Measurements from ENCODE around the gene SH3D19. TPM values are rescaled to one million over a fixed set of nuclear protein-coding genes. Genes with fewer than 3 reads are reported as not detected.

The SH3D19 gene
- total RNA-seq, 1 experiment from 2014 or later, result 41.7 TPM

DNA sequence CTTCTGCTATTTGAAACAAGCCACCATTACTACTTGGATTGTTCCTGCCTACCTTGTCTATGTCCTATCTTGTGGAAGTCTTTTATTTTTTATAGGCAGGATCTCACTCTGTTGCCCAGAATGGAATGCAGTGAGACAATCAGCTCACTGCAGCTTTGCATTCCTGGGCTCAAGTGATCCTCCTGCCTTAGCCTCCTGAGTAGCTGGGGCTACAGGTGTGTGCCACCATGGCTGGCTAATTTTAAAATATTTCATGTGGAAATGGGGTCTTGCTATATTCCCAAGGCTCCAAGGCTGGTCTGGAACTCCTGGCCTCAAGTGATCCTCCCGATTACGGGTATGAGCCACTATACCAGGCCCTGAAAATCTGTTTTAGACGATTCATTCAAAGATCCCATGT lies 218.3 kb downstream of the SH3D19 start:
- POLR2A ChIA-PET (ENCODE audit: unreplicated experiment), result no interaction called here
- BruUV-seq (replicated peaks), result no TSS peak
- Histone ChIP-seq H3K4me2 (no peak overlapping the region), H3K4me1 (replicated peaks; ENCODE audit: insufficient read depth) (0 out of 2 replicates have a peak, but pooled peaks cover under 1% of the 10 kb centered on the region), H3K9me2 (ENCODE audit: insufficient read depth) (no peaks in the 10 kb centered on the region), H2AFZ (no peak overlapping the region), H3K79me2 (ENCODE audit: low read depth) (peaks cover 17% of the 10 kb centered on the region), H3K27me3 (ENCODE audit: insufficient read depth, low read depth) (no peaks in the 10 kb centered on the region), H3K36me3 (ENCODE audit: low read depth) (peaks cover 13% of the 10 kb centered on the region), H3F3A (ENCODE audit: insufficient read depth, low read depth) (peaks cover 55% of the 10 kb centered on the region), H3K9me3 (ENCODE audit: insufficient read depth, low read depth) (no peaks in the 10 kb centered on the region), H3K27ac (no peak overlapping the region), H3K4me3 (no peak overlapping the region), H4K20me1 (ENCODE audit: insufficient read depth) (peaks cover 36% of the 10 kb centered on the region)
- no peak for DNase-seq
- intact Hi-C loops (cut with micrococcal nuclease; ENCODE audit: unreplicated experiment), result no loop called here
- CTCF ChIA-PET, result no interaction called here
- TF ChIP-seq, protein P1, sequence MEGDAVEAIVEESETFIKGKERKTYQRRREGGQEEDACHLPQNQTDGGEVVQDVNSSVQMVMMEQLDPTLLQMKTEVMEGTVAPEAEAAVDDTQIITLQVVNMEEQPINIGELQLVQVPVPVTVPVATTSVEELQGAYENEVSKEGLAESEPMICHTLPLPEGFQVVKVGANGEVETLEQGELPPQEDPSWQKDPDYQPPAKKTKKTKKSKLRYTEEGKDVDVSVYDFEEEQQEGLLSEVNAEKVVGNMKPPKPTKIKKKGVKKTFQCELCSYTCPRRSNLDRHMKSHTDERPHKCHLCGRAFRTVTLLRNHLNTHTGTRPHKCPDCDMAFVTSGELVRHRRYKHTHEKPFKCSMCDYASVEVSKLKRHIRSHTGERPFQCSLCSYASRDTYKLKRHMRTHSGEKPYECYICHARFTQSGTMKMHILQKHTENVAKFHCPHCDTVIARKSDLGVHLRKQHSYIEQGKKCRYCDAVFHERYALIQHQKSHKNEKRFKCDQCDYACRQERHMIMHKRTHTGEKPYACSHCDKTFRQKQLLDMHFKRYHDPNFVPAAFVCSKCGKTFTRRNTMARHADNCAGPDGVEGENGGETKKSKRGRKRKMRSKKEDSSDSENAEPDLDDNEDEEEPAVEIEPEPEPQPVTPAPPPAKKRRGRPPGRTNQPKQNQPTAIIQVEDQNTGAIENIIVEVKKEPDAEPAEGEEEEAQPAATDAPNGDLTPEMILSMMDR (conservative IDR thresholded peaks at IDR 0.05), result no peak
- no peak for TF ChIP-seq EZH2 (IDR thresholded peaks at IDR 0.05; ENCODE audit: low read depth)

DNA sequence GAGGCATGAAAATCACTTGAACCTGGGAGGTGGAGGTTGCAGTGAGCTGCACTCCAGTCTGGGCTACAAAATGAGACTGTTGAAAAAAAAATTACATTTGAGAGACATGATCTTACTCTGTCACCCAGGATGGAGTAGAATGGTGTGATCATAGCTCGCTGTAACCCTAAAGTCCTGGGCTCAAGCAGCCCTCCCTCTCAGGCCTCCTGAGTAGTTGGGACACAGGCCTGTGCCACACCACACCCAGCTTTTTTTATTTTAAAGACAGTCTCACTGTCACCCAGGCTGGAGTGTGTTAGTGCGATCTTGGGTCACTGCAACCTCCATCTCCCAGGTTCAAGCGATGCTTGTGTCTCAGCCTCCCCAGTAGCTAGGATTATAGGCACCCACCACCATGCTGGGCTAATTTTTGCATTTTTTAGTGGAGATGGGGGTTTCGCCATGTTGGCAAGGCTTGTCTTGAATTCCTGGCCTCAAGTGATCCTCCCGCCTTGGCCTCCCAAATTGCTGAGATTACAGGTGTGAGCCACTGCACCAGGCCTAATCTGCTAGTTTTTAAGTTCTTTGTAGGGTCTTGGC lies 219.9 kb downstream of the SH3D19 start:
- H2AFZ ChIP-seq, result no peak overlapping the region
- H3K9me2 ChIP-seq (ENCODE audit: insufficient read depth), result no peaks in the 10 kb centered on the region
- TF ChIP-seq EZH2 (IDR thresholded peaks at IDR 0.05; ENCODE audit: low read depth), result no peak
- TF ChIP-seq, protein P1 (conservative IDR thresholded peaks at IDR 0.05), result no peak
- H3K27me3 ChIP-seq (ENCODE audit: insufficient read depth, low read depth), result no peaks in the 10 kb centered on the region
- peaks cover 51% of the 10 kb centered on the region for H4K20me1 ChIP-seq (ENCODE audit: insufficient read depth)
- H3K36me3 ChIP-seq (ENCODE audit: low read depth), result peaks cover 27% of the 10 kb centered on the region
- ChIA-PET CTCF (no interaction called here), POLR2A (ENCODE audit: unreplicated experiment) (interaction anchor here (0.6 to 0.7 kb wide), 3 partner anchors 173 to 318 kb away, joined by 3 to 7 read pairs (median 4); no protein-coding TSS in a partner anchor)
- H3K4me2 ChIP-seq, result no peak overlapping the region
- DNase-seq, result no peak
- H3K9me3 ChIP-seq (ENCODE audit: insufficient read depth, low read depth), result no peaks in the 10 kb centered on the region
- peaks cover 9% of the 10 kb centered on the region; the same call in 1 of the 2 replicates for H3K4me1 ChIP-seq (replicated peaks; ENCODE audit: insufficient read depth)
- H3K79me2 ChIP-seq (ENCODE audit: low read depth), result peaks cover 32% of the 10 kb centered on the region
- BruUV-seq (replicated peaks), result no TSS peak
- peaks cover 70% of the 10 kb centered on the region for H3F3A ChIP-seq (ENCODE audit: insufficient read depth, low read depth)
- intact Hi-C loops (cut with micrococcal nuclease; ENCODE audit: unreplicated experiment), result no loop called here
- no peak overlapping the region for H3K27ac ChIP-seq
- H3K4me3 ChIP-seq, result no peak overlapping the region

DNA sequence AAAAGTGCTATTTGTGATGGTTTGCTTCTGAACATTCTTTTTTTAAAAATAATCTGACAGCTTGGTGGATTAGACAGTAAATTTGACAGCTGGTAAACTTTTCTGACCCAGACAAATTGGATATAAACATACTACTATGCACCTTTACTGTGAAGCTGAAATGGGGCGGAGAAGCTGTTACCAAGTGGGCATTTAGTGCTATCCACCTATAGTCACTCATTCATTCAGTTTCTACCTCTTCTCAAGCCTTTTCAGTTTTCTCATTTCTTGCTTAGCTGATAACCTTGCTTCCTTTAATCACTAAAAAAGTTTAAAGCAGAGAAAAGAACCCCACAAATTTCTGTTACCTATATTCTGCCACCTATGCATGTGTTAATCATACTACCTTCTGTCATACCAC lies 220.8 kb downstream of the SH3D19 start:
- Histone ChIP-seq H3F3A (ENCODE audit: insufficient read depth, low read depth) (peaks cover 77% of the 10 kb centered on the region), H3K4me2 (no peak overlapping the region), H3K36me3 (ENCODE audit: low read depth) (peaks cover 36% of the 10 kb centered on the region), H3K27me3 (ENCODE audit: insufficient read depth, low read depth) (no peaks in the 10 kb centered on the region), H3K27ac (no peak overlapping the region), H3K4me3 (no peak overlapping the region), H3K79me2 (ENCODE audit: low read depth) (peaks cover 42% of the 10 kb centered on the region), H3K4me1 (replicated peaks; ENCODE audit: insufficient read depth) (peaks cover 9% of the 10 kb centered on the region; the same call in 1 of the 2 replicates), H4K20me1 (ENCODE audit: insufficient read depth) (peaks cover 55% of the 10 kb centered on the region), H3K9me2 (ENCODE audit: insufficient read depth) (no peaks in the 10 kb centered on the region), H3K9me3 (ENCODE audit: insufficient read depth, low read depth) (no peaks in the 10 kb centered on the region), H2AFZ (no peak overlapping the region)
- intact Hi-C loops (cut with micrococcal nuclease; ENCODE audit: unreplicated experiment), result no loop called here
- CTCF ChIA-PET, result no interaction called here
- no peak for TF ChIP-seq EZH2 (IDR thresholded peaks at IDR 0.05; ENCODE audit: low read depth)
- TF ChIP-seq, protein P1 (conservative IDR thresholded peaks at IDR 0.05), result no peak
- no TSS peak for BruUV-seq (replicated peaks)
- POLR2A ChIA-PET (ENCODE audit: unreplicated experiment), result interaction anchor here (0.6 kb wide), 1 partner anchor 255 kb away, joined by 7 read pairs; no protein-coding TSS in a partner anchor
- DNase-seq, result no peak

All from PC-9 (cell line).